CD4-positive, alpha-beta T cell (primary cell): ENCODE data around the gene PRKAG1. TPM values are rescaled to one million over a fixed set of nuclear protein-coding genes. Genes with fewer than 3 reads are reported as not detected.

Experiments used
- ATAC-seq: fragments of 200-7000 bp; cut with Tn5 transposase; one replicate; pipeline ENCODE4 v1.10.0; 2022; ENCODE audit warnings: mild to moderate bottlenecking; ENCODE audit not compliant: poor library complexity
- CTCF ChIA-PET: fragments of 350-600 bp; sonication (Branson Sonifier 250); formaldehyde crosslinking; loops from one replicate; lab custom pipeline; 2021; ENCODE audit warnings: antibody characterized with exemption, inconsistent platforms; lab: Charles Lee
- POLR2A ChIA-PET: fragments of 350-600 bp; sonication (Branson Sonifier 250); formaldehyde crosslinking; loops from one replicate; lab custom pipeline; 2021; ENCODE audit warnings: antibody characterized with exemption, inconsistent platforms; lab: Charles Lee
- DNase-seq, 14 experiments: peaks; one replicate each; pipeline ENCODE4 v3.0.0-alpha.2; 2013 to 2020; ENCODE audit warnings: mixed read lengths in 2 of 14
- H3K27ac ChIP-seq, 2 donors: one replicate each; pipeline versions ENCODE4 v1.5.1 to v1.7.0; 2013; ENCODE audit warnings: low read length in 2 of 2, low read depth in 1 of 2, mild to moderate bottlenecking in 1 of 2
- H3K27me3 ChIP-seq, 2 experiments: 1 replicate in 1 of 2; 2 replicates in 1 of 2; pipeline versions ENCODE4 v1.6.1 to v1.7.0; 2013; ENCODE audit warnings: low read length in 2 of 2, control low read depth in 1 of 2, mild to moderate bottlenecking in 1 of 2, moderate library complexity in 1 of 2; ENCODE audit not compliant: insufficient read depth in 2 of 2, control insufficient read depth in 1 of 2
- H3K36me3 ChIP-seq: one replicate; pipeline ENCODE4 v1.6.1; 2013; ENCODE audit warnings: low read length, control low read depth; ENCODE audit not compliant: insufficient read depth
- H3K4me1 ChIP-seq: one replicate; pipeline ENCODE4 v1.6.1; 2013; ENCODE audit warnings: low read length, control low read depth; ENCODE audit not compliant: insufficient read depth
- H3K4me3 ChIP-seq: one replicate; pipeline ENCODE4 v1.5.1; 2013; ENCODE audit warnings: mild to moderate bottlenecking, low read length, moderate library complexity
- H3K9me3 ChIP-seq, 2 experiments: 1 replicate in 1 of 2; 2 replicates in 1 of 2; pipeline versions ENCODE4 v1.6.1 to v1.7.0; 2013; ENCODE audit warnings: low read length in 2 of 2, mild to moderate bottlenecking in 2 of 2, control low read depth in 1 of 2, moderate library complexity in 1 of 2; ENCODE audit not compliant: control insufficient read depth in 1 of 2, insufficient read depth in 1 of 2
- H3K27ac Mint-ChIP-seq: one replicate; pipeline ENCODE4 v1.8.0; 2020; ENCODE audit warnings: mixed read lengths
- H3K27me3 Mint-ChIP-seq: one replicate; pipeline ENCODE4 v1.8.0; 2021; ENCODE audit warnings: mixed read lengths
- H3K36me3 Mint-ChIP-seq: one replicate; pipeline ENCODE4 v1.8.0; 2021; ENCODE audit warnings: low read depth, mixed read lengths
- H3K4me1 Mint-ChIP-seq: one replicate; pipeline ENCODE4 v1.8.0; 2021; ENCODE audit warnings: low read depth, mixed read lengths
- H3K4me3 Mint-ChIP-seq: one replicate; pipeline ENCODE4 v1.8.0; 2020; ENCODE audit warnings: mild to moderate bottlenecking, mixed read lengths
- H3K9me3 Mint-ChIP-seq: one replicate; pipeline ENCODE4 v1.8.0; 2020; ENCODE audit warnings: mixed read lengths
- intact Hi-C, 2 experiments: fragments of 100-400 bp; cut with DNase I in 1 of 2; cut with micrococcal nuclease in 1 of 2; formaldehyde crosslinking; loops; one replicate each; pipeline versions ENCODE4 v1.15.1 to v1.9.0; 2023 to 2025; cut with DNase I, micrococcal nuclease
- total RNA-seq, 174 experiments: library from RNA in 2 of 174; stranded (reverse) in 2 of 174; gene quantifications; one replicate each; pipeline ENCODE4 v1.2.3 and lab custom pipeline; 2021 to 2026
- TF ChIP-seq, protein P1 (sequence below): fragments of 200-600 bp; IDR thresholded peaks from one replicate; pipeline ENCODE4 v1.8.0; 2022; ENCODE audit warnings: antibody characterized with exemption, mild to moderate bottlenecking

Gene PRKAG1
- total RNA-seq, 2 experiments from 2014 or later, result 34.6 to 38.2 TPM

DNA sequence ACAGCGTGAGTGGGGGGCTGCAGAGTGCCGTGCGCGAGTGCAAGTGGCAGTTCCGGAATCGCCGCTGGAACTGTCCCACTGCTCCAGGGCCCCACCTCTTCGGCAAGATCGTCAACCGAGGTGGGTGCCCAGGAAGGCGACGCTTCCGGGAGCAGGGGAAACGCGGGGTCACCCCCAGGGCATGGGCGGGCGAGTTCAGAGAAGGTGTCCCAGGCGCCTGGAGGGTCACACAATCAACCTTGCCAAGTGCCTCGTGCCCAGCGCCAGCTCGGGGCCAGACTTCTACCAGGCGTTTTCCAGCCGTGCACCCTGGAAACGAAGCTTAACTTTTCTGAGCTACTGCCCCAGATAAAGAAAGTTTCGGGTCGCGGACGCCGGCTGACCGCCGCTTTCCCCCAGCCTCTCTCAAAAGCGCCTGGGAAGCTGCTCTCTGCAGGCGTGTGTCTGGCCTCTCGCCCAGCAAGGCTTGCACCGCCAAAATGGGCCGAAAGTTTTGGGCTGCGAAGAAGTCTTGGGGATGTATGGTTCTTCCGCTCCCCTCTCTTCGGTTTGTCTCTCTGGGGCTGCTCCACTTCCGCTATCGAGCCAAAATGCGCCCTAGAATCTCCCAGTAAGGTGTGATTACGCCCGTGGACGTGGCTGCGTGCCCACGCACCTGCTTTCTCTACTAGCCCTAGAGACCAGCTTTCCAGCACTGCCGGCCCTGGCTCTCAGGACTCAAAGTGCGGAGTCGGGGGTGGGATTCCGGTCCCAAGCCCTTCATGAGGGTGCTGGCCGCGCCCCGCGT, 38.8 kb downstream of the PRKAG1 start:
- Mint-ChIP-seq H3K27me3 (peaks cover 49% of the 10 kb centered on the region), H3K36me3 (no peaks in the 10 kb centered on the region), H3K4me1 (peaks cover 54% of the 10 kb centered on the region), H3K27ac (peak overlapping the region; percentile 82), H3K9me3 (no peaks in the 10 kb centered on the region), H3K4me3 (peak overlapping the region; percentile 93)
- Histone ChIP-seq H3K36me3 (no peaks in the 10 kb centered on the region), H3K27ac (peak overlapping the region in 1 of 2 donors; percentile 44), H3K27me3 (peaks cover 14 to 23% of the 10 kb centered on the region in 2 experiments), H3K9me3 (peaks cover 0 to 3% of the 10 kb centered on the region in 2 experiments), H3K4me1 (peaks cover 54% of the 10 kb centered on the region), H3K4me3 (peak overlapping the region; percentile 58)
- intact Hi-C loops, result loop anchor here (2.0 to 5.0 kb wide), 4 partner anchors 23 to 57 kb away; partner anchors contain the start of genes ARF3 (in 1 of the 2) and FKBP11 (in 1 of the 2)
- peak in 8 of 14 experiments; percentile 35 to 77 (median 52) for DNase-seq
- ChIA-PET POLR2A (interaction anchor here (0.6 to 5.4 kb wide), 14 partner anchors 8 to 209 kb away, joined by 3 to 38 read pairs (median 6); partner anchors contain the start of genes ARF3, DDN, DDX23 and FKBP11), CTCF (interaction anchor here (0.8 to 6.6 kb wide), 13 partner anchors 8 to 127 kb away, joined by 3 to 62 read pairs (median 4); partner anchors contain the start of genes ARF3 and FKBP11)
- peak; percentile 30 for ATAC-seq
- TF ChIP-seq, protein P1, sequence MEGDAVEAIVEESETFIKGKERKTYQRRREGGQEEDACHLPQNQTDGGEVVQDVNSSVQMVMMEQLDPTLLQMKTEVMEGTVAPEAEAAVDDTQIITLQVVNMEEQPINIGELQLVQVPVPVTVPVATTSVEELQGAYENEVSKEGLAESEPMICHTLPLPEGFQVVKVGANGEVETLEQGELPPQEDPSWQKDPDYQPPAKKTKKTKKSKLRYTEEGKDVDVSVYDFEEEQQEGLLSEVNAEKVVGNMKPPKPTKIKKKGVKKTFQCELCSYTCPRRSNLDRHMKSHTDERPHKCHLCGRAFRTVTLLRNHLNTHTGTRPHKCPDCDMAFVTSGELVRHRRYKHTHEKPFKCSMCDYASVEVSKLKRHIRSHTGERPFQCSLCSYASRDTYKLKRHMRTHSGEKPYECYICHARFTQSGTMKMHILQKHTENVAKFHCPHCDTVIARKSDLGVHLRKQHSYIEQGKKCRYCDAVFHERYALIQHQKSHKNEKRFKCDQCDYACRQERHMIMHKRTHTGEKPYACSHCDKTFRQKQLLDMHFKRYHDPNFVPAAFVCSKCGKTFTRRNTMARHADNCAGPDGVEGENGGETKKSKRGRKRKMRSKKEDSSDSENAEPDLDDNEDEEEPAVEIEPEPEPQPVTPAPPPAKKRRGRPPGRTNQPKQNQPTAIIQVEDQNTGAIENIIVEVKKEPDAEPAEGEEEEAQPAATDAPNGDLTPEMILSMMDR, result no peak

DNA sequence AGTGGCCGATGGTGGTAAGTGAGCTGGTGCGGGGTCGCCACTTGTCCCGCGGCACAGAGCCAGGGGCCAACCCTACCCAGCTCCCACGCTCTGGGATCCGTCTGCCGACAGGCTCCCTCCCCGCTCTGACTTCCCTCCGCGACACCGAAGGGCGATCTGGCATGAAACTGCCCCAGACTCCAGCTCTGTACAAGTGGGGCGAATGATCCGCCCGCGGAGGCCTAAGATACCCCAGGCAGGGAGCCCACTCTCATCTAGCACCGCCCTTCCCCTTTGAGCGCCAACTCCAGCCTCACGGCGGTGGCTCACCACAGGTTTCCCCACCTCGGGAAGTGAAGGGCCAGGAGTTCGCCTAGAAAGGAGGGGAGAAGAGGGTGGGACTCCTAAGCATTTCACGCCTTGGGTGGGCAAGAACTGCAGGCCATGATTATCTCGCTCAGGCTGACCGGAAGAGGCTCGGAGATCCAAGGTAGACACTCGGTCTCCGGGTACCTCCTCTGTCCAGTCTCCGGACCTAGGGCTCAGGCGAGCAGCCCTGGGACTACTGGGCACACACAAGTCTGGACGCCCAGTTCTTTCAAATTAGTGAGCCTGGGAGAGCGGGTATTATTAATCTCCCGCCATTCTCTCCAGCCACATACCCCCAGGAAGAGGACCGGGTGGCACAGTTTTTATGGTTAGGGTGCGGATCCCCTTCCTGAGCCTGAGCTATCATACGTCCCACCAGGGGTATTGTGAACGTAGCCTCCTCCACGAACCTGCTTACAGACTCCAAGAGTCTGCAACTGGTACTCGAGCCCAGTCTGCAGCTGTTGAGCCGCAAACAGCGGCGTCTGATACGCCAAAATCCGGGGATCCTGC, 39.6 kb downstream of the PRKAG1 start:
- ChIA-PET CTCF (interaction anchor here (0.7 to 6.6 kb wide), 19 partner anchors 9 to 126 kb away, joined by 3 to 62 read pairs (median 7); partner anchors contain the start of genes ARF3, DDN, FKBP11 and PRKAG1), POLR2A (interaction anchor here (1.0 to 5.4 kb wide), 15 partner anchors 9 to 210 kb away, joined by 3 to 38 read pairs (median 5); partner anchors contain the start of genes ARF3, DDN, DDX23 and FKBP11)
- peak; percentile 5 for ATAC-seq
- Mint-ChIP-seq H3K4me1 (peaks cover 54% of the 10 kb centered on the region), H3K27me3 (peaks cover 56% of the 10 kb centered on the region), H3K9me3 (no peaks in the 10 kb centered on the region), H3K36me3 (no peaks in the 10 kb centered on the region), H3K27ac (peak overlapping the region; percentile 82), H3K4me3 (peak overlapping the region; percentile 93)
- Histone ChIP-seq H3K4me1 (peaks cover 58% of the 10 kb centered on the region), H3K9me3 (peaks cover 0 to 3% of the 10 kb centered on the region in 2 experiments), H3K4me3 (peak overlapping the region; percentile 58), H3K27me3 (peaks cover 19 to 32% of the 10 kb centered on the region in 2 experiments), H3K36me3 (no peaks in the 10 kb centered on the region), H3K27ac (no peak overlapping the region)
- DNase-seq, result peak in 3 of 14 experiments; percentile 14 to 54 (median 41)
- TF ChIP-seq, protein P1, result no peak
- intact Hi-C loops, result loop anchor here (2.0 to 5.0 kb wide), 3 partner anchors 42 to 57 kb away; partner anchors contain the start of gene FKBP11 (in 1 of the 2)
